SH-SY5Y (cell line): ENCODE data around the gene CCL23.

Experiments used
- GATA2 ChIP-seq: IDR thresholded peaks from 2 replicates; pipeline ENCODE4 v1.6.1; 2011; ENCODE audit warnings: mild to moderate bottlenecking, low read depth, low read length
- GATA3 ChIP-seq: IDR thresholded peaks from 2 replicates; pipeline ENCODE4 v1.6.1; 2011; ENCODE audit warnings: low read depth, mild to moderate bottlenecking, low read length, moderate library complexity

DNA sequence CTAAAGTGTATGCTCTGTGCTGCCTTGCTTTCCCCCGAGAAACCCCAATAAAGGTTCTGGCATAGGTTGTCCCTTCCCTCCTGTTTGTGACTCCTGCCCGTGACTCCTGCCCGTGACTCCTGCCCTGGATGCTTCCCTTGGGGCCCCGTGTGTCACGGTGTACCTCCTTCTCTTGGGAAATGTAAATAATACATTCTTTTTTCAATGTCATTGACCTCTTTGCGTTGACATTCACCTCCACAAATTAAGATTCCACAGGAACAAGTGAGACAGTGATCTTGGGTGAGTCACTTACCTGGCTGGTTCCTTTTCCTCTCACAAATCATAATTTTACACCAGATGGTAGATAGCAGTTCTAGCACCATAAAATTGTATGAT lies 17.1 kb downstream of the CCL23 start:
- no peak for TF ChIP-seq GATA2
- no peak for TF ChIP-seq GATA3
